GM19455 (cell line): ENCODE data around the gene F13A1.

ENCODE experiments used
- ATAC-seq: cut with Tn5 transposase; IDR thresholded peaks from one replicate; pipeline ENCODE4 v1.9.1; 2021; ENCODE audit not compliant: unreplicated experiment

Gene F13A1

GRCh38 chr6:6244624-6245023, 75.8 kb downstream of the F13A1 start:
- no peak for ATAC-seq

- no peak for ATAC-seq
Measured at GRCh38 chr6:6243846-6244245, 76.6 kb downstream of the F13A1 start.

- no peak for ATAC-seq
Measured at GRCh38 chr6:6239598-6240581, 80.6 kb downstream of the F13A1 start.

GRCh38 chr6:6236730-6237469, 83.6 kb downstream of the F13A1 start:
- ATAC-seq = no peak

- no peak for ATAC-seq
Measured at GRCh38 chr6:6235786-6236185, 84.7 kb downstream of the F13A1 start.

GRCh38 chr6:6234963-6235362, 85.5 kb downstream of the F13A1 start:
- ATAC-seq = no peak

GRCh38 chr6:6230286-6230685, 90.2 kb downstream of the F13A1 start:
- ATAC-seq = no peak

- no peak for ATAC-seq
Measured at GRCh38 chr6:6227896-6228295, 92.6 kb downstream of the F13A1 start.

GRCh38 chr6:6225885-6226529, 94.5 kb downstream of the F13A1 start:
- ATAC-seq = no peak

GRCh38 chr6:6224933-6225486, 95.5 kb downstream of the F13A1 start:
- no peak for ATAC-seq

GRCh38 chr6:6221787-6222535, 98.5 kb downstream of the F13A1 start:
- ATAC-seq = no peak

- ATAC-seq = no peak
Measured at GRCh38 chr6:6220718-6221117, 99.7 kb downstream of the F13A1 start.

GRCh38 chr6:6219716-6220115, 100.7 kb downstream of the F13A1 start:
- no peak for ATAC-seq

- ATAC-seq = no peak
Measured at GRCh38 chr6:6218759-6219085, 101.7 kb downstream of the F13A1 start.

- ATAC-seq = no peak
Measured at GRCh38 chr6:6217855-6218758, 102.4 kb downstream of the F13A1 start.

- no peak for ATAC-seq
Measured at GRCh38 chr6:6210994-6211393, 109.5 kb downstream of the F13A1 start.

GRCh38 chr6:6202886-6203285, 117.6 kb downstream of the F13A1 start:
- ATAC-seq = no peak

- ATAC-seq = no peak
Measured at GRCh38 chr6:6201200-6201599, 119.3 kb downstream of the F13A1 start.

GRCh38 chr6:6199678-6200077, 120.8 kb downstream of the F13A1 start:
- no peak for ATAC-seq

- ATAC-seq = no peak
Measured at GRCh38 chr6:6196762-6197161, 123.7 kb downstream of the F13A1 start.
